Measurements from ENCODE around the gene ARL15.
A peak's percentile ranks its signal among the peaks of the same experiment; 100 is the strongest.

The ARL15 gene

GRCh38 chr5:54022223-54022622, 288.1 kb downstream of the ARL15 start:
- DNase-seq (ENCODE audit: low read depth): no peak

GRCh38 chr5:54021431-54022164, 288.8 kb downstream of the ARL15 start:
- DNase-seq (ENCODE audit: low read depth): no peak

GRCh38 chr5:54018438-54018837, 291.9 kb downstream of the ARL15 start:
- DNase-seq (ENCODE audit: low read depth): no peak

- DNase-seq (ENCODE audit: low read depth): no peak
These were observed 292.8 kb downstream of the ARL15 start for GRCh38 chr5:54017580-54017979.

GRCh38 chr5:54013556-54014194, 296.7 kb downstream of the ARL15 start:
- peak; percentile 2 for DNase-seq (ENCODE audit: low read depth)

- DNase-seq (ENCODE audit: low read depth): no peak
These were observed 300.5 kb downstream of the ARL15 start for GRCh38 chr5:54009828-54010227.

- no peak for DNase-seq (ENCODE audit: low read depth)
These were observed 301.0 kb downstream of the ARL15 start for GRCh38 chr5:54009357-54009756.

GRCh38 chr5:54007827-54008777, 302.3 kb downstream of the ARL15 start:
- DNase-seq (ENCODE audit: low read depth): no peak

- DNase-seq (ENCODE audit: low read depth): no peak
These were observed 305.7 kb downstream of the ARL15 start for GRCh38 chr5:54004697-54005096.

GRCh38 chr5:54002779-54003178, 307.6 kb downstream of the ARL15 start:
- DNase-seq (ENCODE audit: low read depth): no peak

GRCh38 chr5:54001976-54002775, 308.2 kb downstream of the ARL15 start:
- no peak for DNase-seq (ENCODE audit: low read depth)

- DNase-seq (ENCODE audit: low read depth): no peak
These were observed 310.4 kb downstream of the ARL15 start for GRCh38 chr5:54000011-54000410.

- no peak for DNase-seq (ENCODE audit: low read depth)
These were observed 312.4 kb downstream of the ARL15 start for GRCh38 chr5:53997736-53998627.

- DNase-seq (ENCODE audit: low read depth): no peak
These were observed 314.4 kb downstream of the ARL15 start for GRCh38 chr5:53996008-53996407.

GRCh38 chr5:53994148-53994547, 316.2 kb downstream of the ARL15 start:
- DNase-seq (ENCODE audit: low read depth): no peak

GRCh38 chr5:53991942-53992341, 318.4 kb downstream of the ARL15 start:
- DNase-seq (ENCODE audit: low read depth): no peak

- no peak for DNase-seq (ENCODE audit: low read depth)
These were observed 323.3 kb downstream of the ARL15 start for GRCh38 chr5:53987101-53987500.

GRCh38 chr5:53985796-53986195, 324.6 kb downstream of the ARL15 start:
- no peak for DNase-seq (ENCODE audit: low read depth)

GRCh38 chr5:53984971-53985370, 325.4 kb downstream of the ARL15 start:
- DNase-seq (ENCODE audit: low read depth): no peak

GRCh38 chr5:53983568-53984460, 326.6 kb downstream of the ARL15 start:
- no peak for DNase-seq (ENCODE audit: low read depth)

All from stimulated activated CD8-positive, alpha-beta memory T cell treated with anti-CD3 and anti-CD28 coated beads, Interleukin-7, amount 100 ng/mL, for 24 hours (primary cell).